Right lobe of liver (tissue), 6 donors: ENCODE data around the gene CLEC16A. TPM values are rescaled to one million over a fixed set of nuclear protein-coding genes. Genes with fewer than 3 reads are reported as not detected.

Source experiments
- ATAC-seq, 4 donors: fragments of 200-7000 bp; cut with Tn5 transposase; one replicate each; pipeline ENCODE4 v1.9.1; 2020; ENCODE audit warnings: mild to moderate bottlenecking in 4 of 4, moderate library complexity in 4 of 4
- DNase-seq, 3 donors: peaks; one replicate each; pipeline ENCODE4 v3.0.0-alpha.2; 2020
- H3K27ac ChIP-seq, 3 donors: fragments of 200-600 bp; one replicate each; pipeline ENCODE4 v1.8.0; 2022
- H3K27me3 ChIP-seq, 2 donors: fragments of 200-600 bp; one replicate each; pipeline ENCODE4 v1.8.0; 2022
- H3K36me3 ChIP-seq, 4 donors: fragments of 200-600 bp; sonication (generic) in 1 of 4; one replicate each; pipeline versions ENCODE4 v1.5.1 to v1.8.0; 2017 to 2022; ENCODE audit warnings: control low read depth in 1 of 4
- H3K4me1 ChIP-seq, 4 donors: fragments of 200-600 bp; sonication (generic) in 1 of 4; one replicate each; pipeline versions ENCODE4 v1.5.1 to v1.8.0; 2017 to 2022; ENCODE audit warnings: control low read depth in 1 of 4
- H3K4me3 ChIP-seq, 3 donors: fragments of 200-600 bp; one replicate each; pipeline ENCODE4 v1.8.0; 2022
- H3K9me3 ChIP-seq, 4 donors: fragments of 200-600 bp; sonication (generic) in 1 of 4; one replicate each; pipeline versions ENCODE4 v1.5.1 to v1.8.0; 2017 to 2022; ENCODE audit warnings: control low read depth in 1 of 4
- CTCF ChIP-seq, 4 donors: fragments of 200-600 bp in 3 of 4; fragments of 450-650 bp in 1 of 4; IDR thresholded peaks; one replicate each; pipeline versions ENCODE4 v1.5.1 to v1.8.0; 2016 to 2022; ENCODE audit warnings: antibody characterized with exemption in 4 of 4, mild to moderate bottlenecking in 2 of 4
- POLR2A ChIP-seq: fragments of 450-650 bp; IDR thresholded peaks from one replicate; pipeline ENCODE4 v1.6.1; 2017; ENCODE audit warnings: antibody characterized with exemption, mild to moderate bottlenecking
- WGBS: methylation state at CpG from one replicate; pipeline ENCODE4 v1.1.6; 2018; ENCODE audit warnings: low coverage, low lambda C conversion rate; ENCODE audit not compliant: insufficient coverage; ENCODE audit errors: missing lambda C conversion rate; 5-methylcytosine and 5-hydroxymethylcytosine counted together
- intact Hi-C, 2 donors: fragments of 100-400 bp; cut with DNase I; formaldehyde crosslinking; loops; one replicate each; pipeline versions ENCODE4 v1.11.2 to v1.14.1; 2022
- total RNA-seq, 6 experiments: library from RNA; depleted of rRNA in 2 of 6; stranded (reverse); fragments of >200 nt in 2 of 6; fragmentation: NEBNext Ultra II Directional in 3 of 6; extraction: Animal tissue kit (Norgen Biotek cat#: 25700) in 3 of 6; gene quantifications; one replicate each; pipeline versions ENCODE4 v1.1.0 to v1.2.4, GENCODE V29; 2016 to 2023
- donor health status: DM: no; HTN: yes; CAD: no.
- donor health status: DM: no; HTN: no; CAD: no.
- donor health status: DM: no; HTN: no; CAD: no.
- donor health status: DM: no; HTN: yes; CAD: no.
- donor health status: DM: no; HTN: yes; CAD: no.

CLEC16A gene
- total RNA-seq, 6 experiments from 2014 or later, result 15.2 to 25.9 (median 19.8) TPM

GRCh38 chr16:11108466-11108805 lies 164.1 kb downstream of the CLEC16A start:
- Histone ChIP-seq H3K27me3 (no peaks in the 10 kb centered on the region), H3K36me3 (no peaks in the 10 kb centered on the region), H3K4me3 (no peak overlapping the region), H3K9me3 (no peaks in the 10 kb centered on the region), H3K27ac (no peak overlapping the region), H3K4me1 (peaks cover 0 to 15% (median 7%) of the 10 kb centered on the region in 4 donors)
- intact Hi-C loops, result no loop called here
- no peak for ATAC-seq
- DNase-seq, result no peak
- no peak for TF ChIP-seq POLR2A
- no peak for TF ChIP-seq CTCF (IDR thresholded peaks at IDR 0.05)

GRCh38 chr16:11109566-11109965 lies 165.2 kb downstream of the CLEC16A start:
- WGBS, result 90% methylated on average over 6 of the region's 6 CpGs
- TF ChIP-seq CTCF (IDR thresholded peaks at IDR 0.05), result no peak
- peaks cover 0 to 13% (median 5%) of the 10 kb centered on the region in 4 donors for H3K4me1 ChIP-seq
- ATAC-seq (no peak), DNase-seq (no peak)
- H3K36me3 ChIP-seq, result no peaks in the 10 kb centered on the region
- no peaks in the 10 kb centered on the region for H3K27me3 ChIP-seq
- H3K27ac ChIP-seq, result no peak overlapping the region
- no peaks in the 10 kb centered on the region for H3K9me3 ChIP-seq
- no peak overlapping the region for H3K4me3 ChIP-seq
- intact Hi-C loops, result no loop called here

GRCh38 chr16:11111150-11111549 lies 166.8 kb downstream of the CLEC16A start:
- Histone ChIP-seq H3K36me3 (no peaks in the 10 kb centered on the region), H3K4me1 (no peaks in the 10 kb centered on the region), H3K27ac (no peak overlapping the region), H3K4me3 (no peak overlapping the region), H3K9me3 (no peaks in the 10 kb centered on the region), H3K27me3 (no peaks in the 10 kb centered on the region)
- intact Hi-C loops, result no loop called here
- DNase-seq (no peak), ATAC-seq (no peak)
- WGBS, result 100% methylated on average over 1 of the region's 1 CpG
- TF ChIP-seq CTCF (IDR thresholded peaks at IDR 0.05) (no peak), POLR2A (no peak)

GRCh38 chr16:11111856-11112634 lies 167.7 kb downstream of the CLEC16A start:
- ATAC-seq, result no peak
- Histone ChIP-seq H3K4me1 (no peaks in the 10 kb centered on the region), H3K27ac (no peak overlapping the region), H3K9me3 (no peaks in the 10 kb centered on the region), H3K27me3 (no peaks in the 10 kb centered on the region), H3K36me3 (no peaks in the 10 kb centered on the region), H3K4me3 (no peak overlapping the region)
- 99% methylated on average over 9 of the region's 9 CpGs for WGBS
- TF ChIP-seq POLR2A, result no peak
- no peak for TF ChIP-seq CTCF (IDR thresholded peaks at IDR 0.05)
- intact Hi-C loops, result no loop called here
- no peak for DNase-seq
